Thyroid gland (tissue), 4 donors: ENCODE results near the gene FXYD5.

ENCODE experiments used
- POLR2A ChIP-seq, 2 donors: fragments of 450-650 bp; IDR thresholded peaks; one replicate each; pipeline ENCODE4 v1.6.1; 2017; ENCODE audit warnings: antibody characterized with exemption in 2 of 2, mild to moderate bottlenecking in 2 of 2, moderate library complexity in 1 of 2
- TF ChIP-seq, protein P1 (sequence below), 6 experiments: fragments of 200-600 bp in 3 of 6; fragments of 450-650 bp in 3 of 6; sonication (generic) in 3 of 6; IDR thresholded peaks; one replicate each; pipeline ENCODE4 v1.5.1; 2016 to 2019; ENCODE audit warnings: antibody characterized with exemption in 6 of 6, mild to moderate bottlenecking in 2 of 6, inconsistent platforms in 1 of 6, moderate library complexity in 1 of 6

DNA sequence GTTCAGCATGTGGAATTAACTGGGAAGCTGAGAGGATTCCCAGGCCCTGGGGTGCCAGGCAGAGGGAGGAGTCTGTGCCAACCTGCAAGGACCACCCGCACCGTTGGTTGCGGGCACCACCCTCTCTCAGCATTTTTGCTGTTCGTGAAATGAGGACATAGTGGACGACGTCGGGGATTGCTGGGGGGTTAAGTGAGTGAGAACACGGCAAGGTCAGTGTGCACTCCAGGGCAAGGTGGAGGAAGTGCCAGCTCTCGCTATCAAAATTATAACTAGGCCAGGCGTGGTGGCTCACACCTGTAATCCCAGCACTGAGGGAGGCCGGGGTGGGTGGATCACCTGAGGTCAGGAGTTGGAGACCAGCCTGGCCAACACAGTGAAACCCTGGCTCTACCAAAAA is 36.7 kb upstream of the FXYD5 start:
- TF ChIP-seq, protein P1, sequence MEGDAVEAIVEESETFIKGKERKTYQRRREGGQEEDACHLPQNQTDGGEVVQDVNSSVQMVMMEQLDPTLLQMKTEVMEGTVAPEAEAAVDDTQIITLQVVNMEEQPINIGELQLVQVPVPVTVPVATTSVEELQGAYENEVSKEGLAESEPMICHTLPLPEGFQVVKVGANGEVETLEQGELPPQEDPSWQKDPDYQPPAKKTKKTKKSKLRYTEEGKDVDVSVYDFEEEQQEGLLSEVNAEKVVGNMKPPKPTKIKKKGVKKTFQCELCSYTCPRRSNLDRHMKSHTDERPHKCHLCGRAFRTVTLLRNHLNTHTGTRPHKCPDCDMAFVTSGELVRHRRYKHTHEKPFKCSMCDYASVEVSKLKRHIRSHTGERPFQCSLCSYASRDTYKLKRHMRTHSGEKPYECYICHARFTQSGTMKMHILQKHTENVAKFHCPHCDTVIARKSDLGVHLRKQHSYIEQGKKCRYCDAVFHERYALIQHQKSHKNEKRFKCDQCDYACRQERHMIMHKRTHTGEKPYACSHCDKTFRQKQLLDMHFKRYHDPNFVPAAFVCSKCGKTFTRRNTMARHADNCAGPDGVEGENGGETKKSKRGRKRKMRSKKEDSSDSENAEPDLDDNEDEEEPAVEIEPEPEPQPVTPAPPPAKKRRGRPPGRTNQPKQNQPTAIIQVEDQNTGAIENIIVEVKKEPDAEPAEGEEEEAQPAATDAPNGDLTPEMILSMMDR (IDR thresholded peaks at IDR 0.05): no peak
- TF ChIP-seq POLR2A (IDR thresholded peaks at IDR 0.05): no peak
